IMR-90 (cell line): ENCODE results near the gene PRKAR1B. TPM values are rescaled to one million over a fixed set of nuclear protein-coding genes. Genes with fewer than 3 reads are reported as not detected.

Source experiments
- ATAC-seq: fragments of 200-7000 bp; cut with Tn5 transposase; 2 replicates; pipeline ENCODE4 v1.9.1; 2020; ENCODE audit warnings: low read depth, mild to moderate bottlenecking, moderate library complexity
- BruUV-seq: library from RNA; stranded (reverse); fragments of 400-500 nt; replicated peaks from 2 replicates; lab custom pipeline; 2021; lab: Mats Ljungman, UMichigan
- CTCF ChIA-PET: fragments of 300-600 bp; formaldehyde crosslinking; extraction: SDS; loops from one replicate; lab custom pipeline; 2021; ENCODE audit warnings: antibody characterized with exemption; lab: Yijun Ruan, JAX
- POLR2A ChIA-PET: fragments of 300-600 bp; sonication (Branson Sonifier 250); formaldehyde crosslinking; loops from one replicate; lab custom pipeline; 2022; ENCODE audit warnings: antibody characterized with exemption; ENCODE audit not compliant: unreplicated experiment; lab: Charles Lee
- DNase-seq: peaks from one replicate; pipeline ENCODE4 v3.0.0; 2013
- H2AFZ ChIP-seq: replicated peaks from 2 replicates; pipeline ENCODE3; 2013; ENCODE audit warnings: low read length, mild to moderate bottlenecking; ENCODE audit not compliant: poor library complexity
- H2AK5ac ChIP-seq: 2 replicates; pipeline ENCODE4 v1.6.1; 2013; ENCODE audit warnings: low read depth, low read length, inconsistent platforms
- H2AK9ac ChIP-seq: replicated peaks from 2 replicates; pipeline ENCODE3; 2013; ENCODE audit warnings: mild to moderate bottlenecking, low read depth, low read length, moderate library complexity; ENCODE audit not compliant: poor library complexity
- H2BK120ac ChIP-seq: 2 replicates; pipeline ENCODE4 v1.6.1; 2013; ENCODE audit warnings: low read depth, low read length, inconsistent platforms
- H2BK15ac ChIP-seq: 3 replicates; pipeline ENCODE4 v1.6.1; 2013; ENCODE audit warnings: low read depth, low read length, inconsistent platforms
- H2BK20ac ChIP-seq: 2 replicates; pipeline ENCODE4 v1.6.1; 2013; ENCODE audit warnings: low read depth, mild to moderate bottlenecking, inconsistent platforms, low read length, moderate library complexity
- H2BK5ac ChIP-seq: 2 replicates; pipeline ENCODE4 v1.6.1; 2013; ENCODE audit warnings: mild to moderate bottlenecking, low read depth, low read length, inconsistent platforms; ENCODE audit not compliant: poor library complexity, severe bottlenecking
- H3K14ac ChIP-seq: replicated peaks from 2 replicates; pipeline ENCODE4 v1.6.1; 2013; ENCODE audit warnings: low read depth, low read length, inconsistent platforms
- H3K18ac ChIP-seq: 2 replicates; pipeline ENCODE4 v1.6.1; 2013; ENCODE audit warnings: low read depth, low read length, control low read depth
- H3K23ac ChIP-seq: 2 replicates; pipeline ENCODE4 v1.6.1; 2013; ENCODE audit warnings: low read depth, low read length, inconsistent platforms
- H3K27ac ChIP-seq: 2 replicates; pipeline ENCODE4 v1.5.1; 2013; ENCODE audit warnings: mild to moderate bottlenecking, control low read depth, low read length; ENCODE audit not compliant: insufficient read depth
- H3K27me3 ChIP-seq: 2 replicates; pipeline ENCODE4 v1.6.1; 2013; ENCODE audit warnings: low read length; ENCODE audit not compliant: control insufficient read depth, insufficient read depth
- H3K36me3 ChIP-seq: 2 replicates; pipeline ENCODE4 v1.6.1; 2013; ENCODE audit warnings: low read length, mixed read lengths; ENCODE audit not compliant: control insufficient read depth, insufficient read depth
- H3K4ac ChIP-seq: 2 replicates; pipeline ENCODE4 v1.6.1; 2013; ENCODE audit warnings: low read depth, low read length, inconsistent platforms
- H3K4me1 ChIP-seq: 2 replicates; pipeline ENCODE4 v1.6.1; 2013; ENCODE audit warnings: low read length, mixed read lengths; ENCODE audit not compliant: control insufficient read depth, insufficient read depth
- H3K4me2 ChIP-seq: 2 replicates; pipeline ENCODE4 v1.6.1; 2013; ENCODE audit warnings: low read depth, mild to moderate bottlenecking, control low read depth, low read length, moderate library complexity
- H3K4me3 ChIP-seq: 2 replicates; pipeline ENCODE4 v1.5.1; 2013; ENCODE audit warnings: low read depth, mild to moderate bottlenecking, control low read depth, low read length, moderate library complexity; ENCODE audit not compliant: insufficient read depth
- H3K56ac ChIP-seq: 2 replicates; pipeline ENCODE4 v1.6.1; 2013; ENCODE audit warnings: low read length, inconsistent platforms; ENCODE audit not compliant: insufficient read depth; ENCODE audit errors: extremely low read depth
- H3K79me1 ChIP-seq, 2 experiments: 2 replicates each; pipeline ENCODE4 v1.6.1; 2013; ENCODE audit warnings: low read length in 2 of 2, inconsistent platforms in 1 of 2, low read depth in 1 of 2
- H3K9ac ChIP-seq: 2 replicates; pipeline ENCODE4 v1.6.1; 2013; ENCODE audit warnings: low read depth, low read length, control low read depth
- H3K9me1 ChIP-seq: 2 replicates; pipeline ENCODE4 v1.6.1; 2013; ENCODE audit warnings: low read length, inconsistent platforms; ENCODE audit not compliant: insufficient read depth
- H3K9me3 ChIP-seq: 2 replicates; pipeline ENCODE4 v1.6.1; 2013; ENCODE audit warnings: low read length; ENCODE audit not compliant: control insufficient read depth, insufficient read depth
- H4K20me1 ChIP-seq: 2 replicates; pipeline ENCODE4 v1.6.1; 2013; ENCODE audit warnings: low read length, inconsistent platforms; ENCODE audit not compliant: insufficient read depth
- H4K5ac ChIP-seq: 2 replicates; pipeline ENCODE4 v1.6.1; 2013; ENCODE audit warnings: mild to moderate bottlenecking, low read depth, low read length, control low read depth
- H4K8ac ChIP-seq, 2 experiments: 2 replicates each; pipeline ENCODE4 v1.6.1; 2013; ENCODE audit warnings: low read depth in 2 of 2, low read length in 2 of 2, control low read depth in 1 of 2, inconsistent platforms in 1 of 2
- H4K91ac ChIP-seq: 2 replicates; pipeline ENCODE4 v1.6.1; 2013; ENCODE audit warnings: low read depth, low read length, inconsistent platforms; ENCODE audit not compliant: insufficient read depth
- BHLHE40 ChIP-seq: fragments of 150-350 bp; IDR thresholded peaks from 2 replicates; pipeline ENCODE4 v1.6.1; 2016; ENCODE audit warnings: mild to moderate bottlenecking, low read depth, low read length
- CTCF ChIP-seq: conservative IDR thresholded peaks from 2 replicates; pipeline ENCODE4 v1.5.1; 2012; ENCODE audit warnings: mild to moderate bottlenecking, low read depth, low read length, improper control_type of control experiment
- ELK1 ChIP-seq: fragments of 150-350 bp; IDR thresholded peaks from 2 replicates; pipeline ENCODE4 v1.6.1; 2016; ENCODE audit warnings: low read depth, mild to moderate bottlenecking, low read length, moderate library complexity, borderline replicate concordance
- FOS ChIP-seq: fragments of 150-350 bp; IDR thresholded peaks from 2 replicates; pipeline ENCODE4 v1.6.1; 2016; ENCODE audit warnings: low read depth, low read length
- MAFK ChIP-seq: IDR thresholded peaks from 2 replicates; pipeline ENCODE4 v1.6.1; 2012; ENCODE audit warnings: low read depth, low read length, improper control_type of control experiment
- MAZ ChIP-seq: IDR thresholded peaks from 2 replicates; pipeline ENCODE4 v1.6.1; 2012; ENCODE audit warnings: low read depth, mild to moderate bottlenecking, low read length, improper control_type of control experiment, moderate library complexity, borderline replicate concordance
- MXI1 ChIP-seq: IDR thresholded peaks from 2 replicates; pipeline ENCODE4 v1.6.1; 2012; ENCODE audit warnings: low read depth, mild to moderate bottlenecking, low read length, moderate library complexity, borderline replicate concordance
- NFE2L2 ChIP-seq: fragments of 150-350 bp; IDR thresholded peaks from 2 replicates; pipeline ENCODE4 v1.6.1; 2016; ENCODE audit warnings: low read depth, mild to moderate bottlenecking, low read length
- POLR2A ChIP-seq: IDR thresholded peaks from 2 replicates; pipeline ENCODE4 v1.6.1; 2012; ENCODE audit warnings: mild to moderate bottlenecking, low read depth, low read length
- RFX5 ChIP-seq: IDR thresholded peaks from 2 replicates; pipeline ENCODE4 v1.8.0; 2012; ENCODE audit warnings: low read depth, mild to moderate bottlenecking, low read length, moderate library complexity
- WGBS, 2 experiments: methylation state at CpG; one replicate each; pipeline versions ENCODE4 v1.1.5 to v1.1.7; 2013; ENCODE audit warnings: missing lambda C conversion rate in 2 of 2; ENCODE audit not compliant: insufficient read length in 1 of 2; ENCODE audit errors: extremely low coverage in 2 of 2; 5-methylcytosine and 5-hydroxymethylcytosine counted together
- dilution Hi-C: fragments of 300-500 bp; cut with HindIII; formaldehyde crosslinking; loops from one replicate; pipeline ENCODE4 v1.14.3; 2018; ENCODE audit warnings: low sequenced_read_pairs; ENCODE audit not compliant: unreplicated experiment
- in situ Hi-C: fragments of 300-500 bp; cut with MboI; formaldehyde crosslinking; loops from 3 replicates; pipeline ENCODE4 v1.14.3; 2019; ENCODE audit warnings: low sequenced_read_pairs, inconsistent platforms, mixed read lengths
- intact Hi-C: fragments of 100-400 bp; cut with micrococcal nuclease; formaldehyde crosslinking; loops from 2 replicates; pipeline ENCODE4 v1.10.0; 2022
- polyA plus RNA-seq, 3 experiments: library from polyadenylated mRNA; depleted of rRNA; stranded (reverse); fragments of >200 nt; gene quantifications; 2 replicates each; pipeline ENCODE4 v1.2.3, GENCODE V29; 2012; ENCODE audit warnings: low replicate concordance in 1 of 3
- total RNA-seq: library from RNA; depleted of rRNA; stranded (reverse); fragments of >200 nt; gene quantifications from 2 replicates; pipeline ENCODE4 v1.2.3, GENCODE V29; 2012

PRKAR1B gene
- total and polyA plus RNA-seq, 2 of the 4 experiments (the other 2 are of a cell fraction), result 15.2 to 20.2 TPM

GRCh38 chr7:666454-667292, 60.4 kb downstream of the PRKAR1B start:
- peaks cover 7% of the 10 kb centered on the region; the same call in 1 of the 2 replicates for H3K9me1 ChIP-seq
- no peak overlapping the region for H2AFZ ChIP-seq
- no peak overlapping the region for H2BK15ac ChIP-seq
- H2BK5ac ChIP-seq, result no peak overlapping the region
- no peak overlapping the region for H3K4me2 ChIP-seq
- 100% methylated on average over 4 of the region's 7 CpGs; no CpG with 5 or more reads in 1 of the 2 experiments for WGBS, 2 experiments
- no peak overlapping the region for H3K56ac ChIP-seq
- DNase-seq (no peak), ATAC-seq (no peak)
- no peak overlapping the region for H3K4ac ChIP-seq
- H4K5ac ChIP-seq, result no peak overlapping the region
- intact Hi-C loops, result loop anchor here (5.0 kb wide), 1 partner anchor 129 kb away; no protein-coding TSS in a partner anchor
- POLR2A ChIA-PET, result no interaction called here
- H4K91ac ChIP-seq, result no peak overlapping the region
- no peaks in the 10 kb centered on the region for H3K27me3 ChIP-seq
- no TSS peak for BruUV-seq
- TF ChIP-seq FOS, result no peak
- no peak for TF ChIP-seq MAZ
- no peak for TF ChIP-seq NFE2L2
- no peak for TF ChIP-seq CTCF
- no peak for TF ChIP-seq MXI1
- TF ChIP-seq RFX5, result no peak
- no peak for TF ChIP-seq BHLHE40
- no peak for TF ChIP-seq MAFK
- TF ChIP-seq POLR2A, result no peak
- TF ChIP-seq ELK1, result no peak
- H3K79me1 ChIP-seq, result no peaks in the 10 kb centered on the region
- H2AK9ac ChIP-seq, result no peak overlapping the region
- dilution Hi-C loops, result no loop called here
- H3K27ac ChIP-seq, result no peak overlapping the region
- H2BK120ac ChIP-seq, result no peak overlapping the region
- H3K4me3 ChIP-seq, result no peak overlapping the region
- no peak overlapping the region for H3K23ac ChIP-seq
- H2AK5ac ChIP-seq, result peak overlapping the region; percentile 24; the same call in 1 of the 2 replicates
- H3K18ac ChIP-seq, result no peak overlapping the region
- no peak overlapping the region for H3K14ac ChIP-seq
- H3K4me1 ChIP-seq, result peaks cover 16% of the 10 kb centered on the region
- peaks cover 3% of the 10 kb centered on the region; the same call in 1 of the 2 replicates for H4K20me1 ChIP-seq
- no peak overlapping the region for H3K9ac ChIP-seq
- in situ Hi-C loops, result no loop called here
- no peak overlapping the region for H2BK20ac ChIP-seq
- H3K9me3 ChIP-seq, result no peaks in the 10 kb centered on the region
- CTCF ChIA-PET, result no interaction called here
- no peaks in the 10 kb centered on the region for H3K36me3 ChIP-seq
- no peak overlapping the region for H4K8ac ChIP-seq
